Ishikawa (cell line): ENCODE measurements around the gene METTL22.

Experiments used
- CEBPB ChIP-seq: IDR thresholded peaks from 2 replicates; pipeline ENCODE4 v1.6.1; 2012
- CREB1 ChIP-seq: IDR thresholded peaks from 2 replicates; pipeline ENCODE4 v1.6.1; 2012; ENCODE audit warnings: low read depth
- EGR1 ChIP-seq: IDR thresholded peaks from 2 replicates; pipeline ENCODE4 v1.6.1; 2012
- EP300 ChIP-seq: IDR thresholded peaks from 2 replicates; pipeline ENCODE4 v1.6.1; 2012; ENCODE audit warnings: borderline replicate concordance
- NFIC ChIP-seq: IDR thresholded peaks from 2 replicates; pipeline ENCODE4 v1.6.1; 2012
- RAD21 ChIP-seq: IDR thresholded peaks from 2 replicates; pipeline ENCODE4 v1.6.1; 2012; ENCODE audit warnings: low read depth
- REST ChIP-seq: IDR thresholded peaks from 2 replicates; pipeline ENCODE4 v1.6.1; 2012; ENCODE audit warnings: low read depth, mild to moderate bottlenecking
- TAF1 ChIP-seq: IDR thresholded peaks from 2 replicates; pipeline ENCODE4 v1.6.1; 2012; ENCODE audit warnings: low read depth, mild to moderate bottlenecking
- TCF12 ChIP-seq: IDR thresholded peaks from 2 replicates; pipeline ENCODE4 v1.6.1; 2012; ENCODE audit warnings: low read depth
- TEAD4 ChIP-seq: IDR thresholded peaks from 2 replicates; pipeline ENCODE4 v1.6.1; 2012
- YY1 ChIP-seq: IDR thresholded peaks from 2 replicates; pipeline ENCODE4 v1.6.1; 2012; ENCODE audit warnings: low read depth
- ZBTB7A ChIP-seq: IDR thresholded peaks from 2 replicates; pipeline ENCODE4 v1.6.1; 2012; ENCODE audit warnings: low read depth
- TF ChIP-seq, protein P1 (sequence below): IDR thresholded peaks from 2 replicates; pipeline ENCODE4 v1.6.1; 2012

GRCh38 chr16:8676737-8677375 is 55.4 kb downstream of the METTL22 start:
- TF ChIP-seq TEAD4 (no peak), TAF1 (no peak), EGR1 (no peak), NFIC (no peak), EP300 (no peak), RAD21 (no peak), CREB1 (no peak), YY1 (no peak), CEBPB (no peak), REST (no peak), TCF12 (no peak), ZBTB7A (no peak)
- TF ChIP-seq, protein P1, sequence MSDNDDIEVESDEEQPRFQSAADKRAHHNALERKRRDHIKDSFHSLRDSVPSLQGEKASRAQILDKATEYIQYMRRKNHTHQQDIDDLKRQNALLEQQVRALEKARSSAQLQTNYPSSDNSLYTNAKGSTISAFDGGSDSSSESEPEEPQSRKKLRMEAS: no peak
